Large intestine (tissue), 3 donors: ENCODE results near the gene ARL5B. TPM values are rescaled to one million over a fixed set of nuclear protein-coding genes. Genes with fewer than 3 reads are reported as not detected.
A peak's percentile ranks its signal among the peaks of the same experiment; 100 is the strongest.
"Not testable (repeated sequence)": the region's sequence is repeated elsewhere in the genome, so short reads cannot be mapped to it uniquely, and the experiment has no call there.

Source experiments
- DNase-seq, 2 donors: peaks; one replicate each; pipeline versions ENCODE4 v3.0.0 to v3.0.0-alpha.2; 2013
- H3K27ac ChIP-seq: one replicate; pipeline ENCODE4 v1.5.1; 2013; ENCODE audit warnings: low read length
- H3K27me3 ChIP-seq: 2 replicates; pipeline ENCODE4 v1.6.1; 2013; ENCODE audit warnings: low read length; ENCODE audit not compliant: control insufficient read depth, insufficient read depth
- H3K36me3 ChIP-seq: 2 replicates; pipeline ENCODE4 v1.6.1; 2013; ENCODE audit warnings: low read length; ENCODE audit not compliant: control insufficient read depth, insufficient read depth
- H3K4me1 ChIP-seq: one replicate; pipeline ENCODE4 v1.6.1; 2013; ENCODE audit warnings: low read length; ENCODE audit not compliant: control insufficient read depth, insufficient read depth
- H3K4me3 ChIP-seq: one replicate; pipeline ENCODE4 v1.5.1; 2013; ENCODE audit warnings: low read length
- H3K9me3 ChIP-seq: one replicate; pipeline ENCODE4 v1.6.1; 2013; ENCODE audit warnings: mild to moderate bottlenecking, low read depth, low read length, moderate library complexity; ENCODE audit not compliant: control insufficient read depth
- whole genome bisulfite sequencing: methylation state at CpG from one replicate; pipeline ENCODE4 v1.1.5; 2013; ENCODE audit warnings: low lambda C conversion rate; ENCODE audit not compliant: insufficient coverage; 5-methylcytosine and 5-hydroxymethylcytosine counted together
- polyA plus RNA-seq: library from polyadenylated mRNA; unstranded; fragments of 120-200 nt; gene quantifications from one replicate; pipeline ENCODE4 v1.2.1, GENCODE V29; 2013

The ARL5B gene
- polyA plus RNA-seq, 1 donor, result 39.1 TPM

DNA sequence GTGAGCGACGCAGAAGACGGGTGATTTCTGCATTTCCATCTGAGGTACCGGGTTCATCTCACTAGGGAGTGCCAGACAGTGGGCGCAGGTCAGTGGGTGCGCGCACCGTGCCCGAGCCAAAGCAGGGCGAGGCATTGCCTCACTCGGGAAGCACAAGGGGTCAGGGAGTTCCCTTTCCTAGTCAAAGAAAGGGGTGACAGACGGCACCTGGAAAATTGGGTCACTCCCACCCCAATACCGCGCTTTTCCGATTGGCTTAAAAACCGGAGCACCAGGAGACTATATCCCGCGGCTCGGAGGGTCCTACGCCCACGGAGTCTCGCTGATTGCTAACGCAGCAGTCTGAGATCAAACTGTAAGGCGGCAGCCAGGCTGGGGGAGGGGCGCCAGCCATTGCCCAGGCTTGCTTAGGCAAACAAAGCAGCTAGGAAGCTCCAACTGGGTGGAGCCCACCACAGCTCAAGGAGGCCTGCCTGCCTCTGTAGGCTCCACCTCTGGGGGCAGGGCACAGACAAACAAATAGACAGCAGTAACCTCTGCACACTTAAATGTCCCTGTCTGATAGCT is 31.7 kb upstream of the ARL5B start:
- not testable (repeated sequence) for H3K4me1 ChIP-seq, H3K27me3 ChIP-seq, H3K36me3 ChIP-seq, H3K9me3 ChIP-seq
- Histone ChIP-seq H3K4me3 (peak overlapping the region; percentile 67), H3K27ac (peak overlapping the region; percentile 80)
- WGBS, result no CpG with 5 or more reads among the region's 25 CpGs
- DNase-seq, result peak; percentile 50 to 83

DNA sequence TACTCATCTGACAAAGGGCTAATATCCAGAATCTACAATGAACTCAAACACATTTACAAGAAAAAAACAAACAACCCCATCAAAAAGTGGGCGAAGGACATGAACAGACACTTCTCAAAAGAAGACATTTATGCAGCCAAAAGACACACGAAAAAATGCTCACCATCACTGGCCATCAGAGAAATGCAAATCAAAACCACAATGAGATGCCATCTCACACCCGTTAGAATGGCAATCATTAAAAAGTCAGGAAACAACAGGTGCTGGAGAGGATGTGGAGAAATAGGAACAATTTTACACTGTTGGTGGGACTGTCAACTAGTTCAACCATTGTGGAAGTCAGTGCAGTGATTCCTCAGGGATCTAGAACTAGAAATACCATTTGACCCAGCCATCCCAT is 26.7 kb upstream of the ARL5B start:
- H3K27ac ChIP-seq, H3K4me3 ChIP-seq, H3K4me1 ChIP-seq, H3K27me3 ChIP-seq, H3K9me3 ChIP-seq, DNase-seq, H3K36me3 ChIP-seq: not testable (repeated sequence)
- no CpG with 5 or more reads among the region's 3 CpGs for WGBS

DNA sequence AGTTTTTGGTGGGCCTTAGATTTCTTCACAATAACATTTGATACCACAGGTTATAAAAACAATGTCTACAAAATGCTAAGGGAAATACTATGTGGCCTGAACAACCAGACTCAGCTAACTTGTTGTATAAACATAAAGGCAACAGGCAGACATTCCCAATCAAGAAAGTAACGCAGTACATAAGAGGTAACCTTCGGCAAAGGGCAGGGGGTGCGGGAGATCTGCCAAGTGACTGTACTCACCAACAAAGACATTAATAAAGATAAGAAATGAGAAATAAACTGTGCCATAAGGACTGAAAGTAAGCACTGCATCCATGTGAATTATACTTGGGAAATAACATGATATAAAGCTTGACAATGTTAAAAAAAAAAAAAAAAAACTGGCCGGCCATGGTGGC is 23.2 kb upstream of the ARL5B start:
- H3K4me1 ChIP-seq, result peaks cover 20% of the 10 kb centered on the region

DNA sequence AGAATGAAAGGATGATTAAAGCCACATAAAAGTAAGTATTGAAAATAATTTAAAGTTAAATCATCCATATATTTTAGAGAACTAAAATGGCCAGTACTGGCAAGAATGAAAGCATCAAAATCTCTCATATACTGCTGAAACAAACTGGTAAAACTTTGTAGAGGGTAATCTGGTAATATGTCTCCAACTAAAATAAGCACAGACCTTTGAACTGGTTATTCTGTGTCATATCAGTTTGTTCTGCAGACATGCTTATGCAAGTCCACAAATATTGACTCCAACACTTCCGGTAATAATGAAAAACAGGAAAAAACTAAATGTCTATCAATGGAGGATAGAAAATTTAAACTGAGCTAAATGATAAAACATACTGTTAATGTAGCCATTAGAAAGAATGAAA is 21.8 kb upstream of the ARL5B start:
- Histone ChIP-seq H3K4me1 (peaks cover 20% of the 10 kb centered on the region), H3K27ac (peak overlapping the region; percentile 73)
- DNase-seq, result peak in 1 of 2 donors; percentile 25
- 43% methylated on average over 1 of the region's 1 CpG for WGBS
- H3K9me3 ChIP-seq, H3K36me3 ChIP-seq, H3K27me3 ChIP-seq, H3K4me3 ChIP-seq: not testable (repeated sequence)

More for the DNA sequence above, 23.2 kb upstream of the ARL5B start:
- Histone ChIP-seq H3K27me3 (no peaks in the 10 kb centered on the region), H3K36me3 (no peaks in the 10 kb centered on the region), H3K27ac (no peak overlapping the region), H3K9me3 (no peaks in the 10 kb centered on the region), H3K4me3 (no peak overlapping the region)
- DNase-seq, result no peak
- no CpG with 5 or more reads among the region's 4 CpGs for WGBS

DNA sequence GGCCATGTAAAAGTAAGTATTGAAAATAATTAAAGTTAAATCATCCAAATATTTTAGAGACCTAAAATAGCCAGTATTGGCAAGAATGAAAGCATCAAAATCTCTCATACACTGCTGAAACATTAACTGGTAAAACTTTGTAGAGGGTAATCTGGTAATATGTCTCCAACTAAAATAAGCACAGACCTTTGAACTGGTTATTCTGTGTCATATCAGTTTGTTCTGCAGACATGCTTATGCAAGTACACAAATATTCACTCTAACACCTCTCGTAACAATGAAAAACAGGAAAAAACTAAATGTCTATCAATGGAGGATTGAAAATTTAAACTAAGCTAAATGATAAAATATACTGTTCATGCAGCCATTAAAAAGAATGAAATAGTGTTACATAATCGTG is 19.5 kb upstream of the ARL5B start:
- Histone ChIP-seq H3K4me1 (peaks cover 20% of the 10 kb centered on the region), H3K27ac (peak overlapping the region; percentile 64)
- DNase-seq, result peak in 1 of 2 donors; percentile 27
- H3K36me3 ChIP-seq, H3K4me3 ChIP-seq, H3K27me3 ChIP-seq, H3K9me3 ChIP-seq: not testable (repeated sequence)
- 80% methylated on average over 1 of the region's 2 CpGs for WGBS

DNA sequence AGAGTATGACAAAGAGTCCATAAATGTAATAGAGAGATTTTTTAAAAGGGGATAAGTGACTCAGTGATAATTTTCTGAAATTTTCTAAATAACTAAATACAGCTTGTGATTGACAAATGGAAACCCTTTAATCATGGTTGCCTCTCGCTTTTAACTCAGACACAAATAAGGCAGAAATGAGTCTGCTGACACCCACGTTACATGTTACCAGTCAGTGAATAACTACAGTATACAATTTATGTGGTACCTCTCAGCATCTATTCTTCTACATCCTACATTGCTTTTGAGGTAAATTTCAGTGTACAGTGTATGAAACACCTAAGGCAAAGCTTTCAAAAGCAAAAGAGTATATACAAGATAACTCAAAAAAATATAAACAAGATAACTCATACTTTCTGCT is 12.1 kb upstream of the ARL5B start:
- H3K27me3 ChIP-seq, result no peaks in the 10 kb centered on the region
- no peak for DNase-seq
- no peak overlapping the region for H3K27ac ChIP-seq
- H3K36me3 ChIP-seq, result peaks cover 11% of the 10 kb centered on the region
- WGBS, result no CpG with 5 or more reads among the region's 2 CpGs
- H3K4me1 ChIP-seq, result no peaks in the 10 kb centered on the region
- H3K9me3 ChIP-seq, result no peaks in the 10 kb centered on the region
- H3K4me3 ChIP-seq, result no peak overlapping the region

DNA sequence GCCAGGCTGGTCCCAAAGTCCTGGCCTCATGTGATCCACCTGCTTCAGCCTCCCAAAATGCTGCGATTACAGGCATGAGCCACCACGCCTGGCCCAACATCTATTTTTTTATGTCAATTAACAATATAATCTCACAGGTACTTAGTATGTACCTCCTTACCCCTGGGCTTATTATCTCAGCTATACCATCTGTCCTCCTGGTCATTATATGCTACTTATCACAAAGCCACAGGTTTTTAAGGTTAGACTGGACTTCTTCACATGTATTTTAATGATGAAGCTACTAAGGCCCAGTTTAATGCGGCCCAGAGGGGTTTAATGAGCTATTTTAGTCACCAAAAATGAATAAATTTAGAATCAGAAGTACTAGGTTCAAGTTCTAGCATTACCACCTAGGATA is 11.3 kb upstream of the ARL5B start:
- H3K4me1 ChIP-seq, result no peaks in the 10 kb centered on the region
- H3K4me3 ChIP-seq, result no peak overlapping the region
- no peak overlapping the region for H3K27ac ChIP-seq
- WGBS, result no CpG with 5 or more reads among the region's 3 CpGs
- no peaks in the 10 kb centered on the region for H3K27me3 ChIP-seq
- no peak for DNase-seq
- peaks cover 11% of the 10 kb centered on the region for H3K36me3 ChIP-seq
- H3K9me3 ChIP-seq, result no peaks in the 10 kb centered on the region

DNA sequence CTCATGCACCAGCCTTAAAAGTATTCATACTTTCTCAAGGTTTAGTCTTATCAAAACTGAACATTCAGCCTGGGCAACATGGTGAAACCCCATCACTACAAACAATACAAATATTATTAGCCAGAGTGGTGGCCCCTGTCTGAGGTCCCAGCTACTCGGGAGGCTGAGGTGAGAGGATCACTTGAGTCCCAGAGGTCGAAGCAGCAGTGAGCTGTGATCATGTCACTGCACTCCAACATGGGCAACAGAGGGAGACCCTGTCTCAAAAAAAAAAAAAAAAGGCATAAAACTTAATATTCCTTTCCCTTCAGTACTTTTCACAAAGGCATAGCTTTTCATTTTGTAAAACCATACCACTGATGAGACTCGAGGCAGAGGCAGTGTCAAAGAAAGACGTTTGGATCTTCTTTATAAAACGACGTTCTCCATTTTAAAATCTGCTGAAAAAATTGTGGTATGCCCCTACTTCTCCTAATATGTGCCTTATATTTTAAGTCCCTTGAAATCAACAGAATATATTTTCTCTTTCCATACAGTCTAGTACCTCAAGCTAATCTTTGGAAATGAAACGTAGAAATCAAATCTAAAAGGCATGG is 9.8 kb upstream of the ARL5B start:
- no peak overlapping the region for H3K27ac ChIP-seq
- 56% methylated on average over 3 of the region's 7 CpGs for WGBS
- DNase-seq, result no peak
- H3K4me1 ChIP-seq, result no peaks in the 10 kb centered on the region
- no peaks in the 10 kb centered on the region for H3K9me3 ChIP-seq
- peak overlapping the region; percentile 89 for H3K4me3 ChIP-seq
- no peaks in the 10 kb centered on the region for H3K27me3 ChIP-seq
- H3K36me3 ChIP-seq, result peaks cover 13% of the 10 kb centered on the region

DNA sequence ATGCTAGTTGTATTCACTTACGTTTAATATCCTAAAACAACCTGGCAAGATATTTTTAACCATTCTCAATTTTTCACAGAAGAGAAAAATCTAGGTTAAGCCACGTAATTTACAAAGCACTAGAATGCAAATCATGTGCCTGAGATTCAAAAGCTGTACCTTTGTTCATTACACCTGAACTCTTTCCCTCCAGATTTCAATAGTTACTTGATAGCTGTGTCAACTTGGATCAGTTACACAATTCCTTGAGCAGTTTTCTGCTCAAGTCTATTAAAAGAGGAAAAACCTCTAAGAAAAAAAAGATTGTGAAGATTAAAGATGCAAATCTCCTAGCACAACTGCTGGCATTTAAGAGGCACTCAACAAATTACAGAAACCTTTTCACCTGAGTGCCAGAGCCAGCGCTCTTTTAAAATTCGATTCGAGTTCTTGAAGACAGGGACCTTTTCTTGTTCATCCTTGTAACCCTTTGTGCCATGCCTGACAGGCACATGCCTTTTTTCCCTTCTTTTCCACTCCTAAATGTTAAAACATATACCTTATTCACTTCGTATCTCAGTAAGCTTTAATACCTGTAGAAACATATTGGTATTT is 8.7 kb upstream of the ARL5B start:
- Histone ChIP-seq H3K36me3 (peaks cover 14% of the 10 kb centered on the region), H3K27ac (peak overlapping the region; percentile 88), H3K4me1 (no peaks in the 10 kb centered on the region), H3K27me3 (no peaks in the 10 kb centered on the region), H3K9me3 (no peaks in the 10 kb centered on the region), H3K4me3 (peak overlapping the region; percentile 89)
- WGBS, result no CpG with 5 or more reads among the region's 6 CpGs
- peak in 1 of 2 donors; percentile 53 for DNase-seq

DNA sequence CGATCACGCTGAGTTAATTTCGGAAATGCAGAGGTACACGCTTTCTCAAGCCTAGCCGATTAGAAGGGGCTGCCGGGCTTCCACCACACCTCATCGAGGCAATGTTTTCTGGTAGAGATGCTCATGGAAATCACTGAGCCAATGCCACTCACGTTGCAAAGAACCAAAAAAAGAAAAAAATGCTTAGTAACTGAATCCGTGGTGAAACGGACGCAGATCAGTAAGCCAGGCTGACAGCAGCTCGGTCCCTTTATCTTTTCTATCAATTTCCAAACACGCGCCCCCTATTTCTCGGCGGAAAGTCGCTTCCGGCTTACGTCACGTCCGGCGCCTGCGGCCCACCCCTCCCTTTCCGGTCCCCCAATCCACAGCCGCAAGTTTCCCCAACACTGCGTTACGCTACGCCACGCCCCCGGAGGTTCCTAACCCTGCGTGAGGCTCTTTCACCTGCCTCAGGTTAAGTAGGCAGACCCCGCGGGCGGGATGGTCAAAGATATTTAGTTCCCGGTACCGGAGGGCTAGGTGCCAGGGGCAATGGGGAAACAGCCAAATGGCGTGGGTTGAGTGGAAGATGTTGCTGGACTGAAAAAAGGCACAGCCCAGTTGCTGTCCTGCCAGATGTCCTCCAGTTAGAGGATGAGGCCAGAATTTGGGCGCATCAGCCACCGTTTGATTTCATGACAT is 7.8 kb upstream of the ARL5B start, which contains the start of gene NSUN6:
Gene NSUN6, minus strand, starts transcription at position 264 of the 684 bp plus-strand sequence. CDS start 384 bp downstream, outside the sequence.
- Histone ChIP-seq H3K4me1 (no peaks in the 10 kb centered on the region), H3K9me3 (no peaks in the 10 kb centered on the region), H3K27ac (peak within 1 kb of the TSS; percentile 88), H3K36me3 (peaks cover 7% of the 10 kb centered on the region), H3K27me3 (no peaks in the 10 kb centered on the region), H3K4me3 (peak within 1 kb of the TSS; percentile 89)
- WGBS, result 20% methylated on average over 1 of the region's 39 CpGs
- DNase-seq, result peak; percentile 92 to 95
